Neural cell (in vitro differentiated cells): ENCODE data around the gene MORC3. TPM values are rescaled to one million over a fixed set of nuclear protein-coding genes. Genes with fewer than 3 reads are reported as not detected.
A peak's percentile ranks its signal among the peaks of the same experiment; 100 is the strongest.
"Not testable (repeated sequence)": the region's sequence is repeated elsewhere in the genome, so short reads cannot be mapped to it uniquely, and the experiment has no call there.

Experiments used
- H2AFZ ChIP-seq: fragments of 200-600, 300-800 bp; sonication (generic), shearing (Covaris generic); 2 replicates; pipeline ENCODE4 v1.6.0; 2014; ENCODE audit warnings: low read depth, mild to moderate bottlenecking, antibody characterized with exemption, low read length, moderate library complexity
- H3F3A ChIP-seq: fragments of 200-600 bp; shearing (Covaris generic); 2 replicates; pipeline ENCODE4 v1.6.1; 2016; ENCODE audit warnings: mild to moderate bottlenecking, moderate library complexity, mixed read lengths, antibody characterized with exemption, low read length; ENCODE audit not compliant: insufficient read depth, poor library complexity, severe bottlenecking
- H3K27ac ChIP-seq: fragments of 200-600, 300-800 bp; sonication (generic), shearing (Covaris generic); 2 replicates; pipeline ENCODE4 v1.5.1; 2014; ENCODE audit warnings: mild to moderate bottlenecking, low read length, moderate library complexity
- H3K27me3 ChIP-seq: fragments of 300-800, 200-600 bp; sonication (generic), shearing (Covaris generic); 2 replicates; pipeline ENCODE4 v1.6.0; 2014; ENCODE audit warnings: mild to moderate bottlenecking, low read depth, low read length, moderate library complexity; ENCODE audit not compliant: insufficient read depth
- H3K36me3 ChIP-seq: fragments of 300-800, 200-600 bp; sonication (generic), shearing (Covaris generic); 2 replicates; pipeline ENCODE4 v1.5.1; 2014; ENCODE audit warnings: mild to moderate bottlenecking, antibody characterized with exemption, low read length, moderate library complexity; ENCODE audit not compliant: insufficient read depth
- H3K4me2 ChIP-seq: fragments of 300-800, 200-600 bp; sonication (generic), shearing (Covaris generic); 2 replicates; pipeline ENCODE4 v1.6.0; 2014; ENCODE audit warnings: mild to moderate bottlenecking, low read length
- H3K4me3 ChIP-seq: fragments of 300-800, 200-600 bp; sonication (generic), shearing (Covaris generic); 2 replicates; pipeline ENCODE4 v1.5.1; 2014; ENCODE audit warnings: mild to moderate bottlenecking, low read length, moderate library complexity
- H3K79me2 ChIP-seq: fragments of 200-600 bp; shearing (Covaris generic); replicated peaks from 2 replicates; pipeline ENCODE4 v1.6.0; 2014; ENCODE audit warnings: mild to moderate bottlenecking, low read length, moderate library complexity; ENCODE audit not compliant: insufficient read depth
- H3K9ac ChIP-seq: fragments of 300-800, 200-600 bp; sonication (generic), shearing (Covaris generic); 2 replicates; pipeline ENCODE4 v1.6.1; 2016; ENCODE audit warnings: mild to moderate bottlenecking, low read length, mixed read lengths
- H3K9me2 ChIP-seq: fragments of 200-600 bp; shearing (Covaris generic); 2 replicates; pipeline ENCODE4 v1.6.1; 2016; ENCODE audit warnings: mild to moderate bottlenecking, low read length, mixed read lengths; ENCODE audit not compliant: insufficient read depth
- H3K9me3 ChIP-seq: fragments of 200-600, 300-800 bp; sonication (generic), shearing (Covaris generic); 2 replicates; pipeline ENCODE4 v1.6.1; 2016; ENCODE audit warnings: mild to moderate bottlenecking, mixed run types, low read length, moderate library complexity, mixed read lengths
- H4K20me1 ChIP-seq: fragments of 200-600 bp; shearing (Covaris generic); 2 replicates; pipeline ENCODE4 v1.6.1; 2016; ENCODE audit warnings: mild to moderate bottlenecking, mixed run types; ENCODE audit not compliant: insufficient read depth
- EP300 ChIP-seq: fragments of 450-650 bp; conservative IDR thresholded peaks from 2 replicates; pipeline ENCODE4 v1.6.1; 2014; ENCODE audit warnings: antibody characterized with exemption, mild to moderate bottlenecking, moderate library complexity; ENCODE audit not compliant: poor library complexity, severe bottlenecking
- EZH2 ChIP-seq: fragments of 200-600, 300-800 bp; shearing (Covaris generic), sonication (generic); IDR thresholded peaks from 2 replicates; pipeline ENCODE4 v1.6.1; 2014; ENCODE audit warnings: antibody characterized with exemption, low read length, borderline replicate concordance, mild to moderate bottlenecking; ENCODE audit not compliant: insufficient read depth, poor library complexity, severe bottlenecking
- MXI1 ChIP-seq: fragments of 450-650 bp; conservative IDR thresholded peaks from 2 replicates; pipeline ENCODE4 v1.6.1; 2014; ENCODE audit warnings: antibody characterized with exemption, mild to moderate bottlenecking; ENCODE audit not compliant: poor library complexity, severe bottlenecking
- POLR2AphosphoS5 ChIP-seq: IDR thresholded peaks from 2 replicates; pipeline ENCODE4 v1.6.1; 2012
- RAD21 ChIP-seq: fragments of 450-650 bp; conservative IDR thresholded peaks from 2 replicates; pipeline ENCODE4 v1.6.1; 2014; ENCODE audit warnings: antibody characterized with exemption, mild to moderate bottlenecking, moderate library complexity
- SMC3 ChIP-seq: fragments of 450-650 bp; conservative IDR thresholded peaks from 2 replicates; pipeline ENCODE4 v1.6.1; 2014; ENCODE audit warnings: antibody characterized with exemption, mild to moderate bottlenecking, moderate library complexity; ENCODE audit not compliant: poor library complexity
- TAF1 ChIP-seq: IDR thresholded peaks from 2 replicates; pipeline ENCODE4 v1.6.1; 2012; ENCODE audit warnings: low read depth
- polyA plus RNA-seq: library from polyadenylated mRNA; depleted of rRNA; stranded (reverse); fragments of >200 nt; gene quantifications from 2 replicates; pipeline ENCODE4 v1.2.3, GENCODE V29; 2014
- TF ChIP-seq, protein P1 (sequence below): fragments of 450-650 bp; IDR thresholded peaks from 2 replicates; pipeline ENCODE4 v1.5.1; 2014; ENCODE audit warnings: antibody characterized with exemption, mild to moderate bottlenecking, moderate library complexity; ENCODE audit not compliant: poor library complexity, severe bottlenecking
- TF ChIP-seq, protein P2 (sequence below): IDR thresholded peaks from 2 replicates; pipeline ENCODE4 v1.6.1; 2012; ENCODE audit warnings: borderline replicate concordance

MORC3 gene
- polyA plus RNA-seq, 1 donor from 2014 or later = 65.4 TPM

GRCh38 chr21:36381841-36382589 lies 62.0 kb downstream of the MORC3 start:
- no peaks in the 10 kb centered on the region for H3K79me2 ChIP-seq
- no peak overlapping the region for H3K27ac ChIP-seq
- H3K9ac ChIP-seq = no peak overlapping the region
- no peak overlapping the region for H3K4me3 ChIP-seq
- no peaks in the 10 kb centered on the region for H3K27me3 ChIP-seq
- no peaks in the 10 kb centered on the region for H3K9me3 ChIP-seq
- H2AFZ ChIP-seq = no peak overlapping the region
- no peaks in the 10 kb centered on the region for H3K36me3 ChIP-seq
- TF ChIP-seq SMC3 = no peak
- TF ChIP-seq EP300 = no peak
- TF ChIP-seq POLR2AphosphoS5 = no peak
- TF ChIP-seq RAD21 = no peak
- TF ChIP-seq, protein P1, sequence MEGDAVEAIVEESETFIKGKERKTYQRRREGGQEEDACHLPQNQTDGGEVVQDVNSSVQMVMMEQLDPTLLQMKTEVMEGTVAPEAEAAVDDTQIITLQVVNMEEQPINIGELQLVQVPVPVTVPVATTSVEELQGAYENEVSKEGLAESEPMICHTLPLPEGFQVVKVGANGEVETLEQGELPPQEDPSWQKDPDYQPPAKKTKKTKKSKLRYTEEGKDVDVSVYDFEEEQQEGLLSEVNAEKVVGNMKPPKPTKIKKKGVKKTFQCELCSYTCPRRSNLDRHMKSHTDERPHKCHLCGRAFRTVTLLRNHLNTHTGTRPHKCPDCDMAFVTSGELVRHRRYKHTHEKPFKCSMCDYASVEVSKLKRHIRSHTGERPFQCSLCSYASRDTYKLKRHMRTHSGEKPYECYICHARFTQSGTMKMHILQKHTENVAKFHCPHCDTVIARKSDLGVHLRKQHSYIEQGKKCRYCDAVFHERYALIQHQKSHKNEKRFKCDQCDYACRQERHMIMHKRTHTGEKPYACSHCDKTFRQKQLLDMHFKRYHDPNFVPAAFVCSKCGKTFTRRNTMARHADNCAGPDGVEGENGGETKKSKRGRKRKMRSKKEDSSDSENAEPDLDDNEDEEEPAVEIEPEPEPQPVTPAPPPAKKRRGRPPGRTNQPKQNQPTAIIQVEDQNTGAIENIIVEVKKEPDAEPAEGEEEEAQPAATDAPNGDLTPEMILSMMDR = no peak
- no peak for TF ChIP-seq EZH2
- no peak for TF ChIP-seq MXI1
- no peak for TF ChIP-seq TAF1
- no peaks in the 10 kb centered on the region for H3K9me2 ChIP-seq
- peaks cover 2% of the 10 kb centered on the region for H3F3A ChIP-seq
- no peaks in the 10 kb centered on the region for H4K20me1 ChIP-seq
- no peak overlapping the region for H3K4me2 ChIP-seq

DNA sequence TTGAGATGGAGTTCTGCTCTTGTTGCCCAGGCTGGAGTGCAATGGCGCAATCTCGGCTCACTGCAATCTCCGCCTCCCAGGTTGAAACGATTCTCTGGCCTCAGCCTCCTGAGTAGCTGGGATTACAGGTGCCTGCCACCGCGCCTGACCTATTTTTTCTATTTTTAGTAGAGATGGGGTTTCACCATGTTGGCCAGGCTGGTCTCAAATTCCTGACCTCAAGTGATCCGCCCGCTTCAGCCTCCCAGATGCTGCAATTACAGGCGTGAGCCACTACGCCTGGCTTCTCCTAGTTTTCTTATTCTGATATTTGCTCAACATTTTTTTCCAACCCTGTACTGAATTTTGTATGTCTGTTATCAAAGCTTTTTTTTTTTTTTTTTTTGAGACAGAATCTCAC lies 62.7 kb downstream of the MORC3 start:
- H3K27ac ChIP-seq, H2AFZ ChIP-seq, H3K9me3 ChIP-seq, H3K79me2 ChIP-seq, H3F3A ChIP-seq, H3K27me3 ChIP-seq, H3K9ac ChIP-seq, H3K4me3 ChIP-seq, H3K4me2 ChIP-seq, H3K36me3 ChIP-seq, H4K20me1 ChIP-seq, H3K9me2 ChIP-seq: not testable (repeated sequence)

DNA sequence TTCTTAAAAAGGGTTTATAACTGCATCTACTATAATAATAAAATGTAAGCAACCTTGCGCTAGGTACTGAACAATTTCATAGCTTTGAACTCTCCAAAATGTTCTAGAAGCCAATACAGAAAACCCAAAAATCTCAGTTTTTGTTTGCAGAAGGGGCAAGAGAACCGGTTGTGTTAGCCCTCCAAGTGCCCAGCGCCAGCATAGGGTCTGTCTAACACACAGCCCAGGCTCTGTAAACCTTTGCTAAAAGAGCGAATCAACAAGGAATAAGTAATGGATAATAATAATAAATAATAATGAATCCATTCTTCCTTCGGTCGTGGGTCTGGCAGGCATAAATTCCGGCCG lies 64.9 kb downstream of the MORC3 start:
- Histone ChIP-seq H3F3A (peaks cover 2% of the 10 kb centered on the region), H2AFZ (no peak overlapping the region), H3K4me3 (peak overlapping the region; percentile 66), H3K27ac (no peak overlapping the region), H3K9me2 (no peaks in the 10 kb centered on the region), H3K9me3 (no peaks in the 10 kb centered on the region), H3K36me3 (no peaks in the 10 kb centered on the region), H3K27me3 (no peaks in the 10 kb centered on the region), H4K20me1 (no peaks in the 10 kb centered on the region), H3K79me2 (no peaks in the 10 kb centered on the region), H3K9ac (no peak overlapping the region), H3K4me2 (no peak overlapping the region)
- TF ChIP-seq, protein P2, sequence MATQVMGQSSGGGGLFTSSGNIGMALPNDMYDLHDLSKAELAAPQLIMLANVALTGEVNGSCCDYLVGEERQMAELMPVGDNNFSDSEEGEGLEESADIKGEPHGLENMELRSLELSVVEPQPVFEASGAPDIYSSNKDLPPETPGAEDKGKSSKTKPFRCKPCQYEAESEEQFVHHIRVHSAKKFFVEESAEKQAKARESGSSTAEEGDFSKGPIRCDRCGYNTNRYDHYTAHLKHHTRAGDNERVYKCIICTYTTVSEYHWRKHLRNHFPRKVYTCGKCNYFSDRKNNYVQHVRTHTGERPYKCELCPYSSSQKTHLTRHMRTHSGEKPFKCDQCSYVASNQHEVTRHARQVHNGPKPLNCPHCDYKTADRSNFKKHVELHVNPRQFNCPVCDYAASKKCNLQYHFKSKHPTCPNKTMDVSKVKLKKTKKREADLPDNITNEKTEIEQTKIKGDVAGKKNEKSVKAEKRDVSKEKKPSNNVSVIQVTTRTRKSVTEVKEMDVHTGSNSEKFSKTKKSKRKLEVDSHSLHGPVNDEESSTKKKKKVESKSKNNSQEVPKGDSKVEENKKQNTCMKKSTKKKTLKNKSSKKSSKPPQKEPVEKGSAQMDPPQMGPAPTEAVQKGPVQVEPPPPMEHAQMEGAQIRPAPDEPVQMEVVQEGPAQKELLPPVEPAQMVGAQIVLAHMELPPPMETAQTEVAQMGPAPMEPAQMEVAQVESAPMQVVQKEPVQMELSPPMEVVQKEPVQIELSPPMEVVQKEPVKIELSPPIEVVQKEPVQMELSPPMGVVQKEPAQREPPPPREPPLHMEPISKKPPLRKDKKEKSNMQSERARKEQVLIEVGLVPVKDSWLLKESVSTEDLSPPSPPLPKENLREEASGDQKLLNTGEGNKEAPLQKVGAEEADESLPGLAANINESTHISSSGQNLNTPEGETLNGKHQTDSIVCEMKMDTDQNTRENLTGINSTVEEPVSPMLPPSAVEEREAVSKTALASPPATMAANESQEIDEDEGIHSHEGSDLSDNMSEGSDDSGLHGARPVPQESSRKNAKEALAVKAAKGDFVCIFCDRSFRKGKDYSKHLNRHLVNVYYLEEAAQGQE = no peak
- TF ChIP-seq EZH2 = no peak
- no peak for TF ChIP-seq RAD21
- TF ChIP-seq MXI1 = no peak
- no peak for TF ChIP-seq SMC3
- TF ChIP-seq TAF1 = no peak
- TF ChIP-seq EP300 = no peak
- no peak for TF ChIP-seq POLR2AphosphoS5
- TF ChIP-seq, protein P1 = no peak
